Mesendoderm (in vitro differentiated cells): Measurements from ENCODE around the gene PCSK5.
A peak's percentile ranks its signal among the peaks of the same experiment; 100 is the strongest.

ENCODE experiments used
- DNase-seq: peaks from one replicate; pipeline ENCODE4 v3.0.0; 2013
- H2AK5ac ChIP-seq: 2 replicates; pipeline ENCODE4 v1.6.1; 2013; ENCODE audit warnings: low read length, inconsistent platforms
- H2BK120ac ChIP-seq: 2 replicates; pipeline ENCODE4 v1.6.1; 2013; ENCODE audit warnings: low read depth, mild to moderate bottlenecking, low read length, moderate library complexity, mixed read lengths
- H2BK15ac ChIP-seq: replicated peaks from 2 replicates; pipeline ENCODE4 v1.6.1; 2013; ENCODE audit warnings: low read depth, mild to moderate bottlenecking, moderate library complexity
- H2BK5ac ChIP-seq: 2 replicates; pipeline ENCODE4 v1.6.1; 2013; ENCODE audit warnings: low read length, inconsistent platforms
- H3K18ac ChIP-seq: 2 replicates; pipeline ENCODE4 v1.6.1; 2013; ENCODE audit warnings: mild to moderate bottlenecking, low read length, mixed read lengths
- H3K23ac ChIP-seq: one replicate; pipeline ENCODE4 v1.6.1; 2013; ENCODE audit warnings: low read length
- H3K27ac ChIP-seq: 2 replicates; pipeline ENCODE4 v1.5.1; 2013; ENCODE audit warnings: low read depth, mild to moderate bottlenecking, inconsistent platforms, low read length, moderate library complexity
- H3K27me3 ChIP-seq: 2 replicates; pipeline ENCODE4 v1.6.1; 2013; ENCODE audit warnings: low read length, control low read depth, mild to moderate bottlenecking, inconsistent platforms; ENCODE audit not compliant: insufficient read depth, poor library complexity
- H3K36me3 ChIP-seq: 2 replicates; pipeline ENCODE4 v1.6.1; 2013; ENCODE audit warnings: low read length, inconsistent platforms; ENCODE audit not compliant: control insufficient read depth, insufficient read depth
- H3K4ac ChIP-seq: one replicate; pipeline ENCODE4 v1.6.1; 2013; ENCODE audit warnings: low read depth, mild to moderate bottlenecking, low read length, moderate library complexity
- H3K4me1 ChIP-seq: 2 replicates; pipeline ENCODE4 v1.6.1; 2013; ENCODE audit warnings: low read depth, low read length, inconsistent platforms; ENCODE audit not compliant: control insufficient read depth
- H3K4me2 ChIP-seq: 2 replicates; pipeline ENCODE4 v1.6.1; 2013; ENCODE audit warnings: low read length
- H3K4me3 ChIP-seq: 2 replicates; pipeline ENCODE4 v1.5.1; 2013; ENCODE audit warnings: mild to moderate bottlenecking, low read length
- H3K56ac ChIP-seq: one replicate; pipeline ENCODE4 v1.6.1; 2013; ENCODE audit warnings: low read length
- H3K79me1 ChIP-seq: 2 replicates; pipeline ENCODE4 v1.6.1; 2013; ENCODE audit warnings: low read length, inconsistent platforms
- H3K79me2 ChIP-seq: 2 replicates; pipeline ENCODE4 v1.6.1; 2013; ENCODE audit warnings: mild to moderate bottlenecking, low read length; ENCODE audit not compliant: control insufficient read depth, insufficient read depth
- H3K9ac ChIP-seq: 2 replicates; pipeline ENCODE4 v1.6.1; 2013; ENCODE audit warnings: low read length, inconsistent platforms
- H4K5ac ChIP-seq: one replicate; pipeline ENCODE4 v1.6.1; 2013; ENCODE audit warnings: low read length
- H4K8ac ChIP-seq: one replicate; pipeline ENCODE4 v1.6.1; 2013; ENCODE audit warnings: low read depth, mild to moderate bottlenecking, control low read depth, low read length, moderate library complexity
- WGBS: extraction: QIAGEN DNeasy Blood & Tissue Kit; methylation state at CpG from one replicate; pipeline ENCODE4 v1.1.7; 2013; ENCODE audit warnings: low lambda C conversion rate, missing lambda C conversion rate; ENCODE audit not compliant: insufficient coverage; ENCODE audit errors: extremely low coverage; 5-methylcytosine and 5-hydroxymethylcytosine counted together

The PCSK5 gene

GRCh38 chr9:76390656-76391055 lies 500.2 kb downstream of the PCSK5 start:
- Histone ChIP-seq H3K56ac (no peak overlapping the region), H3K27me3 (no peaks in the 10 kb centered on the region), H3K18ac (no peak overlapping the region), H3K36me3 (no peaks in the 10 kb centered on the region), H2AK5ac (no peak overlapping the region), H2BK5ac (no peak overlapping the region), H4K8ac (no peak overlapping the region), H3K4ac (no peak overlapping the region), H3K79me1 (peaks cover 6% of the 10 kb centered on the region), H2BK15ac (no peak overlapping the region), H2BK120ac (no peak overlapping the region), H3K4me1 (no peaks in the 10 kb centered on the region), H4K5ac (no peak overlapping the region), H3K9ac (no peak overlapping the region), H3K79me2 (peaks cover 4% of the 10 kb centered on the region), H3K23ac (no peak overlapping the region), H3K4me3 (no peak overlapping the region), H3K4me2 (no peak overlapping the region), H3K27ac (no peak overlapping the region)
- no CpG with 5 or more reads among the region's 1 CpG for WGBS
- DNase-seq = no peak

GRCh38 chr9:76394195-76394959 lies 503.9 kb downstream of the PCSK5 start, which contains the start of gene RFK:
RFK (minus strand) TSS chr9:76394426; CDS start chr9:76394171, 255 bp downstream.
- Histone ChIP-seq H3K9ac (peak within 1 kb of the TSS; percentile 91), H3K36me3 (no peaks in the 10 kb centered on the region), H3K27ac (peak within 1 kb of the TSS; percentile 97), H3K4me2 (peak within 1 kb of the TSS; percentile 82), H2BK5ac (peak within 1 kb of the TSS; percentile 67), H2BK120ac (peak within 1 kb of the TSS; percentile 56), H3K56ac (peak within 1 kb of the TSS; percentile 99), H2AK5ac (no peak within 1 kb of the TSS), H3K4me3 (peak within 1 kb of the TSS; percentile 81), H3K4me1 (no peaks in the 10 kb centered on the region), H3K27me3 (no peaks in the 10 kb centered on the region), H3K23ac (peak within 1 kb of the TSS; percentile 19), H4K5ac (no peak within 1 kb of the TSS), H4K8ac (no peak within 1 kb of the TSS), H3K18ac (peak within 1 kb of the TSS; percentile 83), H2BK15ac (no peak within 1 kb of the TSS), H3K79me2 (peaks cover 2% of the 10 kb centered on the region), H3K79me1 (peaks cover 3% of the 10 kb centered on the region), H3K4ac (peak within 1 kb of the TSS; percentile 17)
- no CpG with 5 or more reads among the region's 81 CpGs for WGBS
- peak; percentile 98 for DNase-seq

GRCh38 chr9:76394960-76395252 lies 504.4 kb downstream of the PCSK5 start:
- peaks cover 3% of the 10 kb centered on the region for H3K79me1 ChIP-seq
- WGBS = no CpG with 5 or more reads among the region's 11 CpGs
- no peak overlapping the region for H4K5ac ChIP-seq
- peak overlapping the region; percentile 56 for H2BK120ac ChIP-seq
- H3K56ac ChIP-seq = peak overlapping the region; percentile 86
- DNase-seq = peak; percentile 95
- H3K4ac ChIP-seq = peak overlapping the region; percentile 17
- peak overlapping the region; percentile 70 for H3K9ac ChIP-seq
- H2BK5ac ChIP-seq = peak overlapping the region; percentile 57
- no peak overlapping the region for H2BK15ac ChIP-seq
- H2AK5ac ChIP-seq = no peak overlapping the region
- peak overlapping the region; percentile 34 for H3K4me3 ChIP-seq
- H4K8ac ChIP-seq = no peak overlapping the region
- no peaks in the 10 kb centered on the region for H3K4me1 ChIP-seq
- H3K27ac ChIP-seq = peak overlapping the region; percentile 89
- no peaks in the 10 kb centered on the region for H3K36me3 ChIP-seq
- no peak overlapping the region for H3K23ac ChIP-seq
- no peaks in the 10 kb centered on the region for H3K27me3 ChIP-seq
- peaks cover 2% of the 10 kb centered on the region for H3K79me2 ChIP-seq
- peak overlapping the region; percentile 82 for H3K4me2 ChIP-seq
- peak overlapping the region; percentile 83 for H3K18ac ChIP-seq

GRCh38 chr9:76395381-76395780 lies 504.9 kb downstream of the PCSK5 start:
- Histone ChIP-seq H3K23ac (no peak overlapping the region), H3K27me3 (no peaks in the 10 kb centered on the region), H3K27ac (no peak overlapping the region), H3K9ac (no peak overlapping the region), H3K18ac (no peak overlapping the region), H4K5ac (no peak overlapping the region), H3K79me1 (peaks cover 3% of the 10 kb centered on the region), H2BK120ac (no peak overlapping the region), H3K56ac (peak overlapping the region; percentile 35), H2BK15ac (no peak overlapping the region), H3K79me2 (peaks cover 2% of the 10 kb centered on the region), H2AK5ac (no peak overlapping the region), H2BK5ac (no peak overlapping the region), H3K4me2 (no peak overlapping the region), H3K4ac (no peak overlapping the region), H3K4me3 (no peak overlapping the region), H4K8ac (no peak overlapping the region), H3K4me1 (no peaks in the 10 kb centered on the region), H3K36me3 (no peaks in the 10 kb centered on the region)
- DNase-seq = no peak
- WGBS = no CpG with 5 or more reads among the region's 10 CpGs

GRCh38 chr9:76396144-76396543 lies 505.7 kb downstream of the PCSK5 start:
- no peak overlapping the region for H3K23ac ChIP-seq
- no peaks in the 10 kb centered on the region for H3K27me3 ChIP-seq
- H3K79me2 ChIP-seq = peaks cover 2% of the 10 kb centered on the region
- no peak for DNase-seq
- no peak overlapping the region for H2BK15ac ChIP-seq
- no peak overlapping the region for H2AK5ac ChIP-seq
- H3K36me3 ChIP-seq = no peaks in the 10 kb centered on the region
- no peak overlapping the region for H3K9ac ChIP-seq
- H2BK120ac ChIP-seq = no peak overlapping the region
- H2BK5ac ChIP-seq = no peak overlapping the region
- no peak overlapping the region for H3K56ac ChIP-seq
- WGBS = no CpG with 5 or more reads among the region's 6 CpGs
- no peak overlapping the region for H3K4me3 ChIP-seq
- H4K8ac ChIP-seq = no peak overlapping the region
- no peak overlapping the region for H3K27ac ChIP-seq
- no peak overlapping the region for H3K4me2 ChIP-seq
- H3K79me1 ChIP-seq = peaks cover 3% of the 10 kb centered on the region
- H3K4ac ChIP-seq = no peak overlapping the region
- H3K18ac ChIP-seq = no peak overlapping the region
- no peak overlapping the region for H4K5ac ChIP-seq
- no peaks in the 10 kb centered on the region for H3K4me1 ChIP-seq

GRCh38 chr9:76396597-76396996 lies 506.1 kb downstream of the PCSK5 start:
- Histone ChIP-seq H3K4me1 (no peaks in the 10 kb centered on the region), H3K79me1 (peaks cover 3% of the 10 kb centered on the region), H3K4me3 (no peak overlapping the region), H3K18ac (no peak overlapping the region), H3K23ac (no peak overlapping the region), H3K56ac (no peak overlapping the region), H2AK5ac (no peak overlapping the region), H3K36me3 (no peaks in the 10 kb centered on the region), H2BK5ac (no peak overlapping the region), H3K4me2 (no peak overlapping the region), H4K8ac (no peak overlapping the region), H3K27ac (no peak overlapping the region), H3K27me3 (no peaks in the 10 kb centered on the region), H2BK15ac (no peak overlapping the region), H4K5ac (no peak overlapping the region), H3K4ac (no peak overlapping the region), H2BK120ac (no peak overlapping the region), H3K9ac (no peak overlapping the region), H3K79me2 (peaks cover 2% of the 10 kb centered on the region)
- WGBS = no CpG with 5 or more reads among the region's 13 CpGs
- DNase-seq = no peak
